GM12874 (cell line): ENCODE measurements around the gene HHIP.

Experiments
- CTCF ChIP-seq: IDR thresholded peaks from 2 replicates; pipeline ENCODE4 v1.5.1; 2011; ENCODE audit warnings: low read depth, mild to moderate bottlenecking, control low read depth, low read length, moderate library complexity; ENCODE audit not compliant: insufficient read depth

Gene HHIP

GRCh38 chr4:144627663-144628076, 18.3 kb upstream of the HHIP start:
- TF ChIP-seq CTCF = no peak

GRCh38 chr4:144633215-144633614, 12.7 kb upstream of the HHIP start:
- no peak for TF ChIP-seq CTCF

- no peak for TF ChIP-seq CTCF
Observed at GRCh38 chr4:144634978-144635747, 10.8 kb upstream of the HHIP start.

GRCh38 chr4:144644368-144645101, 1.4 kb upstream of the HHIP start:
- no peak for TF ChIP-seq CTCF

GRCh38 chr4:144645102-144645630, 790 bp upstream of the HHIP start:
- no peak for TF ChIP-seq CTCF

- TF ChIP-seq CTCF = peak; percentile 23; the same call in 1 of the 2 replicates
Observed at GRCh38 chr4:144646523-144647094, 653 bp downstream of the HHIP start.

GRCh38 chr4:144647095-144647561, 1.2 kb downstream of the HHIP start:
- no peak for TF ChIP-seq CTCF
